ENCODE measurements around the gene COL23A1.

COL23A1 gene

DNA sequence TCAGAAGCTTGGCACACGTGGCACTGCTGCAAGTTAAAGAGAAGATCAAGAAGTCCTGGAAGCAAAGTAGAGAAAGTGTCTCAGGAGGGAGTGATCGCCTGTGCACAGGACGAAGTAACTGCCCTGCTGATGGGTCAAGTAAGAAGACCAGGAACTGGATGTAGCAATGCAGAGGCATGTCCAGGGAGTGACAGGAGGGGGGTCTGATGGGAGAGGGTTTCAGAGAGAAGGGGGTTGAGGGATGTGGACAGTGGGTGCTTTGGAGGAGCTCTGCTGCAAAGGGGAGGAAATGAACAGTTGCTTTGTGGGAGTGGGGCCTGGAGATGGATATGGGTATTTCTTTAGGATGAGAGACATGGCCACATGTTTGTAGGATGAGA lies 297.4 kb downstream of the COL23A1 start:
- no peak overlapping the region for H3K4me3 ChIP-seq (replicated peaks; ENCODE audit: low read depth, low read length)
- TF ChIP-seq, protein P1, sequence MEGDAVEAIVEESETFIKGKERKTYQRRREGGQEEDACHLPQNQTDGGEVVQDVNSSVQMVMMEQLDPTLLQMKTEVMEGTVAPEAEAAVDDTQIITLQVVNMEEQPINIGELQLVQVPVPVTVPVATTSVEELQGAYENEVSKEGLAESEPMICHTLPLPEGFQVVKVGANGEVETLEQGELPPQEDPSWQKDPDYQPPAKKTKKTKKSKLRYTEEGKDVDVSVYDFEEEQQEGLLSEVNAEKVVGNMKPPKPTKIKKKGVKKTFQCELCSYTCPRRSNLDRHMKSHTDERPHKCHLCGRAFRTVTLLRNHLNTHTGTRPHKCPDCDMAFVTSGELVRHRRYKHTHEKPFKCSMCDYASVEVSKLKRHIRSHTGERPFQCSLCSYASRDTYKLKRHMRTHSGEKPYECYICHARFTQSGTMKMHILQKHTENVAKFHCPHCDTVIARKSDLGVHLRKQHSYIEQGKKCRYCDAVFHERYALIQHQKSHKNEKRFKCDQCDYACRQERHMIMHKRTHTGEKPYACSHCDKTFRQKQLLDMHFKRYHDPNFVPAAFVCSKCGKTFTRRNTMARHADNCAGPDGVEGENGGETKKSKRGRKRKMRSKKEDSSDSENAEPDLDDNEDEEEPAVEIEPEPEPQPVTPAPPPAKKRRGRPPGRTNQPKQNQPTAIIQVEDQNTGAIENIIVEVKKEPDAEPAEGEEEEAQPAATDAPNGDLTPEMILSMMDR (IDR thresholded peaks at IDR 0.05; ENCODE audit: low read depth, low read length, missing control alignments) = no peak
- no peak for DNase-seq (ENCODE audit: extremely low read depth, low read depth)

GRCh38 chr5:178291969-178292825 lies 298.0 kb downstream of the COL23A1 start:
- TF ChIP-seq, protein P1 (IDR thresholded peaks at IDR 0.05; ENCODE audit: low read depth, low read length, missing control alignments) = no peak
- DNase-seq (ENCODE audit: extremely low read depth, low read depth) = no peak
- H3K4me3 ChIP-seq (replicated peaks; ENCODE audit: low read depth, low read length) = no peak overlapping the region

- H3K4me3 ChIP-seq (replicated peaks; ENCODE audit: low read depth, low read length) = no peak overlapping the region
- DNase-seq (ENCODE audit: extremely low read depth, low read depth) = no peak
- TF ChIP-seq, protein P1 (IDR thresholded peaks at IDR 0.05; ENCODE audit: low read depth, low read length, missing control alignments) = no peak
Observed at GRCh38 chr5:178291161-178291561, 299.0 kb downstream of the COL23A1 start.

DNA sequence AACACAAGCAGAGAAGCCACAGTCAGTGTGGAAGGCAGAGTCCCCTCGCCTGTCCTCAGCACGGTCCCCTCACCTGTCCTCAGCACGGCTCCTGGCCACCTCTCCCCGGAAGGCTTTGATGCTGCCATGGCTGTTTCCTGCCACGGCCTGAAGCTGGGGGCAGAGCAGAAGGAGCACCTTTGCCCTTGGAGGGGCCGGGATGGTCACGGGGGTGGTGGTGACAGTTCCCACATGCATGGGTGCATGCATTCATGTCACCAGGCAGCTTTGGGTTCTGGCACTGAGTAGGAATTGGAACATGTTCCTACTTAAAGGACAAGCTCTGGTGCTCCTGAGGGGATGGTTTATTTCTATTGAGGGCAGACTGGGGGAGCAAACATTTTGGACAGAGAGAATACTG lies 299.8 kb downstream of the COL23A1 start:
- TF ChIP-seq, protein P1 (IDR thresholded peaks at IDR 0.05; ENCODE audit: low read depth, low read length, missing control alignments) = no peak
- no peak for DNase-seq (ENCODE audit: extremely low read depth, low read depth)
- no peak overlapping the region for H3K4me3 ChIP-seq (replicated peaks; ENCODE audit: low read depth, low read length)

- no peak for DNase-seq (ENCODE audit: extremely low read depth, low read depth)
Observed at GRCh38 chr5:178289438-178289837, 300.8 kb downstream of the COL23A1 start.

GRCh38 chr5:178288401-178289368 lies 301.5 kb downstream of the COL23A1 start:
- H3K4me3 ChIP-seq (replicated peaks; ENCODE audit: low read depth, low read length) = no peak overlapping the region
- TF ChIP-seq, protein P1 (IDR thresholded peaks at IDR 0.05; ENCODE audit: low read depth, low read length, missing control alignments) = no peak
- no peak for DNase-seq (ENCODE audit: extremely low read depth, low read depth)

More at GRCh38 chr5:178289438-178289837, 300.8 kb downstream of the COL23A1 start:
- no peak overlapping the region for H3K4me3 ChIP-seq (replicated peaks; ENCODE audit: low read depth, low read length)
- TF ChIP-seq, protein P1 (IDR thresholded peaks at IDR 0.05; ENCODE audit: low read depth, low read length, missing control alignments) = no peak
